ENCODE results near the gene DPP6.

GRCh38 chr7:154902600-154903082 lies 850.4 kb downstream of the DPP6 start:
- TF ChIP-seq POLR2A (IDR thresholded peaks at IDR 0.05; ENCODE audit: low read depth, low read length) = no peak
- TF ChIP-seq POLR2AphosphoS5 (IDR thresholded peaks at IDR 0.05; ENCODE audit: low read depth, low read length) = no peak
- no peak for TF ChIP-seq TAF1 (IDR thresholded peaks at IDR 0.05; ENCODE audit: low read depth, low read length)
- no peak for TF ChIP-seq SPI1 (IDR thresholded peaks at IDR 0.05; ENCODE audit: low read depth, low read length)
- no peak for TF ChIP-seq POU2F2 (IDR thresholded peaks at IDR 0.05; ENCODE audit: low read depth, low read length)
